Right lobe of liver (tissue), 6 donors: ENCODE results near the gene MARCHF5. TPM values are rescaled to one million over a fixed set of nuclear protein-coding genes. Genes with fewer than 3 reads are reported as not detected.
"Not testable (repeated sequence)": the region's sequence is repeated elsewhere in the genome, so short reads cannot be mapped to it uniquely, and the experiment has no call there.

Experiments used
- ATAC-seq, 4 donors: fragments of 200-7000 bp; cut with Tn5 transposase; one replicate each; pipeline ENCODE4 v1.9.1; 2020; ENCODE audit warnings: mild to moderate bottlenecking in 4 of 4, moderate library complexity in 4 of 4
- DNase-seq, 3 donors: peaks; one replicate each; pipeline ENCODE4 v3.0.0-alpha.2; 2020
- H3K27ac ChIP-seq, 3 donors: fragments of 200-600 bp; one replicate each; pipeline ENCODE4 v1.8.0; 2022
- H3K27me3 ChIP-seq, 2 donors: fragments of 200-600 bp; one replicate each; pipeline ENCODE4 v1.8.0; 2022
- H3K36me3 ChIP-seq, 4 donors: fragments of 200-600 bp; sonication (generic) in 1 of 4; one replicate each; pipeline versions ENCODE4 v1.5.1 to v1.8.0; 2017 to 2022; ENCODE audit warnings: control low read depth in 1 of 4
- H3K4me1 ChIP-seq, 4 donors: fragments of 200-600 bp; sonication (generic) in 1 of 4; one replicate each; pipeline versions ENCODE4 v1.5.1 to v1.8.0; 2017 to 2022; ENCODE audit warnings: control low read depth in 1 of 4
- H3K4me3 ChIP-seq, 3 donors: fragments of 200-600 bp; one replicate each; pipeline ENCODE4 v1.8.0; 2022
- H3K9me3 ChIP-seq, 4 donors: fragments of 200-600 bp; sonication (generic) in 1 of 4; one replicate each; pipeline versions ENCODE4 v1.5.1 to v1.8.0; 2017 to 2022; ENCODE audit warnings: control low read depth in 1 of 4
- POLR2A ChIP-seq: fragments of 450-650 bp; IDR thresholded peaks from one replicate; pipeline ENCODE4 v1.6.1; 2017; ENCODE audit warnings: antibody characterized with exemption, mild to moderate bottlenecking
- WGBS: methylation state at CpG from one replicate; pipeline ENCODE4 v1.1.6; 2018; ENCODE audit warnings: low coverage, low lambda C conversion rate; ENCODE audit not compliant: insufficient coverage; ENCODE audit errors: missing lambda C conversion rate; 5-methylcytosine and 5-hydroxymethylcytosine counted together
- intact Hi-C, 2 donors: fragments of 100-400 bp; cut with DNase I; formaldehyde crosslinking; loops; one replicate each; pipeline versions ENCODE4 v1.11.2 to v1.14.1; 2022
- small RNA-seq, 2 experiments: library from RNA; depleted of rRNA; stranded (forward); fragments of <200 nt; gene quantifications; one replicate each; pipeline ENCODE3, GENCODE V24; 2016
- total RNA-seq, 6 experiments: library from RNA; depleted of rRNA in 2 of 6; stranded (reverse); fragments of >200 nt in 2 of 6; fragmentation: NEBNext Ultra II Directional in 3 of 6; extraction: Animal tissue kit (Norgen Biotek cat#: 25700) in 3 of 6; gene quantifications; one replicate each; pipeline versions ENCODE4 v1.1.0 to v1.2.4, GENCODE V29; 2016 to 2023
- TF ChIP-seq, protein P1 (sequence below), 4 donors: fragments of 200-600 bp in 3 of 4; fragments of 450-650 bp in 1 of 4; IDR thresholded peaks; one replicate each; pipeline versions ENCODE4 v1.5.1 to v1.8.0; 2016 to 2022; ENCODE audit warnings: antibody characterized with exemption in 4 of 4, mild to moderate bottlenecking in 2 of 4
- donor health status: DM: no; HTN: yes; CAD: no.
- donor health status: DM: no; HTN: no; CAD: no.
- donor health status: DM: no; HTN: no; CAD: no.
- donor health status: DM: no; HTN: yes; CAD: no.
- donor health status: DM: no; HTN: yes; CAD: no.

MARCHF5 gene
- total RNA-seq, 6 experiments from 2014 or later: 14.6 to 26.5 (median 23.8) TPM

DNA sequence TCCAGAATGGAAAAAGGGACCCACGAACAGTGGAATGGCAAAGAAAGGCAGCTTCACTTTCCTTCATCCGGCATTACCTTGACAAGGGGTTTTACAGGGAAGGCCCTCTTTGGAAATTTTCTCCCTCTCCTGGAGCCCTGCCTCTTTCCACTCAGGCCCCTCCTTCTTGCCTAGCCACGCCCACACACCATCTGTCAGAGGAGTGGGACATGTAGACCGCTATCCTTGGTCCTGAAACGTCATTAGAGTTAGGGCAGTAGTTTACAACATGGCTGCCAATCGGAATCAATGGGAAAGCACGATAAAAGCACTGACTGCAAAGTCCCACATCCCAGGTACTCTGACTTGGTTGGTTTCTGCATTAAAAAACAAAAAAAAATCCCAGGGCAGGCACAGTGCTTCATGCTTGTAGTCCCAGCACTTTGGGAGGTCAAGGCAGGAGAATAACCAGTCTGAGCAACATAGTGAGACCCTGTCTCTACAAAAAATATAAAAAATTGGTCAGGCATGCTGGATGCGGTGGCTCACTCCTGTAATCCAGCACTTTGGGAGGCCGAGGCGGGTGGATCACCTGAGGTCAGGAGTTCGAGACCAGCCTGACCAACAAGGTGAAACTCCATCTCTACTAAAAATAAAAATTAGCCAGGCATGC is 96.4 kb downstream of the MARCHF5 start:
- intact Hi-C loops: no loop called here
- no peak for DNase-seq
- TF ChIP-seq, protein P1, sequence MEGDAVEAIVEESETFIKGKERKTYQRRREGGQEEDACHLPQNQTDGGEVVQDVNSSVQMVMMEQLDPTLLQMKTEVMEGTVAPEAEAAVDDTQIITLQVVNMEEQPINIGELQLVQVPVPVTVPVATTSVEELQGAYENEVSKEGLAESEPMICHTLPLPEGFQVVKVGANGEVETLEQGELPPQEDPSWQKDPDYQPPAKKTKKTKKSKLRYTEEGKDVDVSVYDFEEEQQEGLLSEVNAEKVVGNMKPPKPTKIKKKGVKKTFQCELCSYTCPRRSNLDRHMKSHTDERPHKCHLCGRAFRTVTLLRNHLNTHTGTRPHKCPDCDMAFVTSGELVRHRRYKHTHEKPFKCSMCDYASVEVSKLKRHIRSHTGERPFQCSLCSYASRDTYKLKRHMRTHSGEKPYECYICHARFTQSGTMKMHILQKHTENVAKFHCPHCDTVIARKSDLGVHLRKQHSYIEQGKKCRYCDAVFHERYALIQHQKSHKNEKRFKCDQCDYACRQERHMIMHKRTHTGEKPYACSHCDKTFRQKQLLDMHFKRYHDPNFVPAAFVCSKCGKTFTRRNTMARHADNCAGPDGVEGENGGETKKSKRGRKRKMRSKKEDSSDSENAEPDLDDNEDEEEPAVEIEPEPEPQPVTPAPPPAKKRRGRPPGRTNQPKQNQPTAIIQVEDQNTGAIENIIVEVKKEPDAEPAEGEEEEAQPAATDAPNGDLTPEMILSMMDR (IDR thresholded peaks at IDR 0.05): no peak
- TF ChIP-seq POLR2A: no peak
- H3K36me3 ChIP-seq: no peaks in the 10 kb centered on the region
- H3K9me3 ChIP-seq: no peaks in the 10 kb centered on the region
- H3K4me3 ChIP-seq: no peak overlapping the region
- H3K27me3 ChIP-seq: no peaks in the 10 kb centered on the region
- WGBS: 27% methylated on average over 10 of the region's 11 CpGs
- peak in 1 of 4 donors; percentile 46 for ATAC-seq
- H3K4me1 ChIP-seq: no peaks in the 10 kb centered on the region
- H3K27ac ChIP-seq: no peak overlapping the region

DNA sequence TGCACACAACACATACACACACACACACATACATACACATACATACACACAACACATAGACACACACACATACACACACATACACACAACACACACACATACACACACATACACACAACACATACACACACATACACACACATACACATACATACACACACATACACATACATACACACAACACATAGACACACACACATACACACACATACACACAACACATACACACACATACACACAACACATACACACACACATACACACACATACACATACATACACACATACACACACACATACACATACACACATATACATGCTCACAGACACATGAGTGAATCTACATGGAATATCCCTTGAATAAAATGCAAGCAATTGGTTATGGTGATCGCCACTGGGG is 102.2 kb downstream of the MARCHF5 start:
- H3K27me3 ChIP-seq, H3K4me3 ChIP-seq, DNase-seq, H3K36me3 ChIP-seq, H3K4me1 ChIP-seq, H3K27ac ChIP-seq, intact Hi-C loops, ATAC-seq, H3K9me3 ChIP-seq: not testable (repeated sequence)
- WGBS: 0% methylated on average over 1 of the region's 1 CpG

DNA sequence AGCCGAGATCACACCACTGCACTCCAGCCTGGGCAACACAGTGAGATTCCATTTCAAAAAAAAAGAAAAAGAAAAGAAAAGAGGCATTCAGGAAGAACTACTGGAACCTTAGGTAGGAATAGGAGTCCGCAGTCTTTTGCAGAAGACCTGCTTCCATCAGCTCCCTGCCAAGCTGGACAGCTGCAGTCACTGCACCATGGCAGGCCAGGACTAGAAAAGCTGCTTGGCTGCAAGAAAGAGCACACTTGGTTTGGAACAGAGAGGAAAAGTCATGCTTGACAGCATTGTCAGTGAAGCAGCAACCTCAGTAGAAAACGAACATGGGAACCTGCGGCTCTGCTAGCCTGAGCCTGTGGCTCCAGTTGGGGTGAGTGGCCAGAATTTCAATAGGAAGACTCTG is 104.3 kb downstream of the MARCHF5 start:
- H3K9me3 ChIP-seq: no peaks in the 10 kb centered on the region
- no peaks in the 10 kb centered on the region for H3K27me3 ChIP-seq
- no peaks in the 10 kb centered on the region for H3K4me1 ChIP-seq
- no peaks in the 10 kb centered on the region for H3K36me3 ChIP-seq
- intact Hi-C loops: no loop called here
- no peak for TF ChIP-seq POLR2A
- TF ChIP-seq, protein P1 (IDR thresholded peaks at IDR 0.05): no peak
- DNase-seq (no peak), ATAC-seq (no peak)
- H3K4me3 ChIP-seq: no peak overlapping the region
- WGBS: 57% methylated on average over 4 of the region's 4 CpGs
- H3K27ac ChIP-seq: no peak overlapping the region

DNA sequence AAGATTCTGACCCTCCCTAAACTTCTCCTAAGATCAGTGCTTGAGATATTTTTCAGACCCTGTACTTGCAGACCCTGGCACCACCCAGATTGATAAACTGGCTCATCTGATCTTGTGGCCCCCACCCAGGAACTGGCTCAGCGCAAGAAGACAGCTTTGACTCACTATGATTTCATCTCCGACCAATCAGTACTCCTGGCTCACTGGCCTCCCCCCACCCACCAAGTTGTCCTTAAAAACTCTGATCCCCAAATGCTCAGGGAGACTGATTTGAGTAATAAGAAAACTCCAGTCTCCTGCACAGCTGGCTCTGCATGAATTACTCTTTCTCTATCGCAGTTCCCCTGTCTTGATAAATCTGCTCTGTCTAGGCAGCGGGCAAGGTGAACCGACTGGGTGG is 111.3 kb downstream of the MARCHF5 start:
- H3K27ac ChIP-seq, H3K4me3 ChIP-seq, H3K36me3 ChIP-seq, intact Hi-C loops, DNase-seq, H3K4me1 ChIP-seq, H3K9me3 ChIP-seq, H3K27me3 ChIP-seq, ATAC-seq: not testable (repeated sequence)
- WGBS: 84% methylated on average over 5 of the region's 5 CpGs

Small RNA genes lying within 50 kb of the gene (small RNA-seq; reads per million reads assigned to genes)
- 0 reads per million in 2 experiments for gene RF00019
- gene RNY3P12: 0 reads per million in 2 experiments

Other genes with a start within 250 kb of the MARCHF5 start
- gene CPEB3, start 89 bp upstream of the MARCHF5 start, total RNA-seq: 10 to 100 TPM in 3 of 6 experiments, 1 to 10 TPM in 3; 5.7 to 46.5 (median 8.7) TPM